ENCODE results near the gene CCDC127. TPM values are rescaled to one million over a fixed set of nuclear protein-coding genes. Genes with fewer than 3 reads are reported as not detected.

The CCDC127 gene
- total and polyA plus RNA-seq, 7 donors: 4.1 to 11.2 (median 7.0) TPM

- no peak for DNase-seq
- peaks cover 39% of the 10 kb centered on the region for H3K4me1 ChIP-seq
- no peak for TF ChIP-seq CTCF (IDR thresholded peaks at IDR 0.05)
- intact Hi-C loops (cut with DNase I): no loop called here
- H3K27ac ChIP-seq: peak overlapping the region; percentile 97
- peaks cover 0 to 3% of the 10 kb centered on the region in 2 donors for H3K36me3 ChIP-seq (ENCODE audit: insufficient read depth in 1 of 2, low read depth in 1 of 2)
- H3K27me3 ChIP-seq (ENCODE audit: insufficient read depth in 3 of 3, low read length in 2 of 3): no peaks in the 10 kb centered on the region
- ATAC-seq: no peak
- WGBS, 3 donors: 75 to 81% (median 77%) methylated on average over 33 of the region's 33 CpGs
- H3K9me3 ChIP-seq: no peaks in the 10 kb centered on the region
- no peak overlapping the region for H3K4me3 ChIP-seq
Measured at GRCh38 chr5:195401-196160, 22.4 kb downstream of the CCDC127 start.

- intact Hi-C loops (cut with DNase I): no loop called here
- peaks cover 0 to 3% of the 10 kb centered on the region in 2 donors for H3K36me3 ChIP-seq (ENCODE audit: insufficient read depth in 1 of 2, low read depth in 1 of 2)
- peak overlapping the region; percentile 97 for H3K27ac ChIP-seq
- WGBS, 3 donors: 53 to 84% (median 65%) methylated on average over 36 of the region's 36 CpGs
- H3K4me1 ChIP-seq: peaks cover 45% of the 10 kb centered on the region
- no peak for ATAC-seq
- H3K27me3 ChIP-seq (ENCODE audit: insufficient read depth in 3 of 3, low read length in 2 of 3): no peaks in the 10 kb centered on the region
- H3K4me3 ChIP-seq: no peak overlapping the region
- no peak for TF ChIP-seq CTCF (IDR thresholded peaks at IDR 0.05)
- no peak for DNase-seq
- H3K9me3 ChIP-seq: no peaks in the 10 kb centered on the region
Measured at GRCh38 chr5:194603-195209, 23.2 kb downstream of the CCDC127 start.

- intact Hi-C loops (cut with DNase I): no loop called here
- no peak for TF ChIP-seq CTCF (IDR thresholded peaks at IDR 0.05)
- peaks cover 0 to 3% of the 10 kb centered on the region in 2 donors for H3K36me3 ChIP-seq (ENCODE audit: insufficient read depth in 1 of 2, low read depth in 1 of 2)
- no peaks in the 10 kb centered on the region for H3K9me3 ChIP-seq
- H3K4me1 ChIP-seq: peaks cover 49% of the 10 kb centered on the region
- DNase-seq (peak in 1 of 2 donors; percentile 85), ATAC-seq (peak; percentile 10 to 53 (median 30))
- H3K27ac ChIP-seq: peak overlapping the region; percentile 97
- WGBS, 3 donors: 46 to 64% (median 46%) methylated on average over 15 of the region's 15 CpGs
- H3K4me3 ChIP-seq: peak overlapping the region; percentile 16
- H3K27me3 ChIP-seq (ENCODE audit: insufficient read depth in 3 of 3, low read length in 2 of 3): no peaks in the 10 kb centered on the region
Measured at GRCh38 chr5:194102-194501, 23.9 kb downstream of the CCDC127 start.

- no peak for TF ChIP-seq CTCF (IDR thresholded peaks at IDR 0.05)
- Histone ChIP-seq H3K27me3 (ENCODE audit: insufficient read depth in 3 of 3, low read length in 2 of 3) (no peaks in the 10 kb centered on the region), H3K9me3 (no peaks in the 10 kb centered on the region), H3K36me3 (ENCODE audit: insufficient read depth in 1 of 2, low read depth in 1 of 2) (no peaks in the 10 kb centered on the region), H3K4me1 (peaks cover 55% of the 10 kb centered on the region), H3K4me3 (peak overlapping the region; percentile 54), H3K27ac (peak overlapping the region; percentile 97)
- intact Hi-C loops (cut with DNase I): no loop called here
- DNase-seq (no peak), ATAC-seq (no peak)
- 71 to 83% (median 75%) methylated on average over 16 to 17 of the region's 17 CpGs for WGBS, 3 donors
Measured at GRCh38 chr5:192970-193831, 24.8 kb downstream of the CCDC127 start.
